NCI-H1930 (cell line): Measurements from ENCODE around the gene NKD1.

Source experiments
- DNase-seq, 2 experiments: peaks; one replicate each; lab custom pipeline; 2025; lab: John Stamatoyannopoulos, UW

The NKD1 gene

DNA sequence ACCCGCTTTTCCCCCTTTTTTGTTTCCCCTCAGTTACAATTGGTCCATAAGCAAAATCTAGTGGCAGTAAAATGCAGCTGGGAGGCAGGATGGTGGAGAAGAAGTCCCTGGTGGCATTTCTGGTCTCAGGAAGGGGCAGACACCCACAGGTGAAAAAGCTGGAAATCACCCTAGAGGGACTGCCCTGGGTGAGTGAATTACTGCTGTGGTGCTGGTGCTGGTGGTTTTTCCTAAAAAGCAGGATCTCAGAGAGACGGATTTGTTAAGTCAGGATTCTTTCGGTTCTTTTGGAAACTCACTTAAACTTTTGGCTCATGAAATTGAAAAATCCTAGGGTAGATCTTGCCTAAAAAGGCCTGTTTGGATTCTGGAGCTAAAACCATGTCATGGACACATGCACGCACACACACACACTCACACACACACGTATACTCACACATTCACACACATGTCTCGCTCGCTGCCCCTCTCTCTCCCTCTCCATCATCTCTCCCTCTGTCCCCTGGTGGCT, 65.8 kb downstream of the NKD1 start:
- no peak for DNase-seq

DNA sequence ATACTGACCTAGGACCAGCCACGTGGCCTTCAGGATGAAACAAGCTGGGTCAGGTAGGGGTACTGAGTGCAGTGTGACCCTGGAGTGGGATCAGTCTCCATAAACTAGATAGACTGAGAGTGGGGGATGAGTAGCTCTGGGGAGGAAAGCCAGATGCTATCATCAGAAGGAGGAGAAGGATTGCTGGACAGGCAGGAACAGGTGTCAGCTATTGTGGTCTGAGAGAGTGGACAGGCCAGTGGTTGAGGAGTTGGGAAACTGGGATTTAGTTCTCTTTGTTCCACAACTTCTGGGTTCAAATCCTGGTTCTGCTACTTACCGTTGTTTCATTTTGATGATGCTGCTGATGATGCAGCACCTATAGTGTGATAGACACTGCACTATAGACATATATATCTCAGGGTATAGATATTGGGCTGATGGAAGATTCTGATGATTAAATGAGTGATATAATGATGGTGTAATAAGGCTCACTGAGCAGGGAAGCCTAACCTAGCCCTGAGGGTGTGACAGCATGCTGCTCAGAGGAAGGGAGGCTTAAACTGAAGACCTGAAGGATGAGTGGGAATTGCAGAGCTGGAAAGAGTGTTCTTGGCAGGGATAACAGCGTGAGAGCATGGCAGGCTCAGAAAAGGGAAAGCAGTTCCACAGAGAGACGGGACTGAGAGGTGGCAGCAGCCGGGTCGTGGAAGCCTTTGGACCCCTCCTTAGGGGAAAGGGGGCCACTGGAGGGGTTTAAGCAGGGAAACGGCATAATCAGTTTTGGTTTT, 66.9 kb downstream of the NKD1 start:
- no peak for DNase-seq

DNA sequence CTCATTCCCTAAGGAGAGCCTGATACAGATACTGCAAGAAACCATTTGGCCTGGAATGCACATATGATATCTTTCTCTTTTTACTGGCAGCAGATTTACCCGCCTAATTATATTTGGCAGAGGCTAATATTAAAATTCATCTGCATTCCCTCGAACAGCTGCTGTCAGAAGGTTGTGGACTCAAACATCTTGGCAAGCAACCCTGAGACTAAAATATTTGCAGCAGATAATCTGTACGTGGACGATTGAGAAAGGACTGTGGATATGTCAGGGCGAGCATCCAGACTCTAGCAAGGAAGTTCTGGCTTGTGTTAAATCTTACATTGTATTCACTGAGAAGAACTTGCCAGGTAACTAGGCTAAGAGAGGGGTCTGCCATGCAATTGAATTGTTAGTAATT, 67.7 kb downstream of the NKD1 start:
- no peak for DNase-seq

DNA sequence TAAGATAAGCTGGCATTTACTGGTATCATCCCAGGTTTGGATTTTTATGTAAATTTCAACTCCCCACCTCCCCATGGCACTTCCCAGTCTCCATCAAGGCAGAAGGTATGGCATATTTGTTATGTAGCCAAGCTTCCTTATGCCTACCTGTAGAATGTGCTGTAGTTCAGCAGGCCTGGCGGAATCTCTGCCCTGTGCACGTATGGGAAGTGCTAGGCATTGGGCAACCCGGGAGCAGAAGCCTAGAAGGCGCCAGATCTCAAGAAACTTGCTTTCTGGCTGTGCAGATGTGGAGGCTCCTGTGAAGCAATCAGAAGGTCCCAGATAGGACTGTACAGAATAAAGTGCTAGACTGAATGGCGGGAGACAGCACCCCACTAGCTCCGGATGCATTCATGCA, 68.2 kb downstream of the NKD1 start:
- no peak for DNase-seq

DNA sequence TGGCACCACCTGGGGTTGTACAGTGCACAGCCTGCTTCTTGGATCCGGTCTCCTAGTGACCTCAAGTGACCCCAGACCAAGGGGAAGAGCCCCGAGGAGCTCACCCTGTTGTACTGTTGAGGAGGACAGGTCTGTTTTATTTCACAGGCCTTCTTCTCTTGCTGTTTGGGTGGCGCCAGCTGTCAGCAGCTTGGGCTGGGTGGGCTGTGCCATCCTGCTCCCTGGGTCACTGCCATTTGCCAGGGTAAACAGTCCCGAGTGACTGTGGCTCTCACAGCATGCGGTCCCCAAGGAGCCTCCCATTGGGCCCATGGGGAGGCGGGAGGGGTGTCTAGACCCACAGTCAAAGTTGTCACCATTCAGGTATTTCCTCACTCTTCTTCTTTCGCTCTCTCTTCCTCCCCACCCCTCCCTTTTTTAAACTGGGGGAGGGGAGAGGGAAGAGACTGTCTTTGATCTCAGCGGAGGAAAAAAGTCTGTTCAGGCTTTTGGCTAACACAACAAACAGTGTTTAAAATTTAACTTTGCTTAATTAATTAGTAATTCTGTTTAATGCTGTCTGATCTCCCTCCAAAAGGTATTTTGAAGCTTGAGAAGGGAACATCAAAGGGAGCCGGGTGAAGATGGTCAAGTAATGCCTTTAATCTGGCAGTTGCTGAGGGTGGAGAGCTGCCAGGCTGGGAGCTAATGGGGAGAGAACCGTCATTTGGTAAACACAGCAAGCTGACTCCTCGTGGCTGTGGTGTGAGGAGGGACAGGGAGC, 68.9 kb downstream of the NKD1 start:
- no peak for DNase-seq

DNA sequence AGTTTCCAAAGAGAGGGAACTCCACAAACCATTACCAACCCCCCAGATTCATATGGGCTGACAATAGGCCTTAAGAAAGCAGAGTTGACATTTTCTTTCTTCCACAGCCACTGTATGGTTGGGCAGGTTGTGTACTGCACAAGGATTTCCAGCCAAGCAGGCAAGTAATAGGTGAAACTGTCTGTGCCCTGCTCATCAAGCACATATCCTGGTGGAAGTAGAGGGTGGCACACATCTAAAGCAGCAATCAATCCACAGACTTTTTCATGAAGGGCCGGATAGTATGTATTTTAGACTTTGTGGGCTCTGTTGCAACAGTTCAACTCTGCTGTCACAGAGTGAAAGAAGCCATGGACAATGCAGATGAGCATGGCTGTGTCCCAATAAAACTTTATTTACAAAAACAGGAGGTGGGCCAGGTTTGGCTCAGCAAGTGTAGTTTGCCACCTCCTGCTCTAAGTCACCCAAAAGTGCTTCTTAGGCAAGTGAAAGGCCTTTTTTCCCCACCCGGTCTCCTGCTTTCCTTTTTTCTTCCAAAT, 69.5 kb downstream of the NKD1 start:
- no peak for DNase-seq

DNA sequence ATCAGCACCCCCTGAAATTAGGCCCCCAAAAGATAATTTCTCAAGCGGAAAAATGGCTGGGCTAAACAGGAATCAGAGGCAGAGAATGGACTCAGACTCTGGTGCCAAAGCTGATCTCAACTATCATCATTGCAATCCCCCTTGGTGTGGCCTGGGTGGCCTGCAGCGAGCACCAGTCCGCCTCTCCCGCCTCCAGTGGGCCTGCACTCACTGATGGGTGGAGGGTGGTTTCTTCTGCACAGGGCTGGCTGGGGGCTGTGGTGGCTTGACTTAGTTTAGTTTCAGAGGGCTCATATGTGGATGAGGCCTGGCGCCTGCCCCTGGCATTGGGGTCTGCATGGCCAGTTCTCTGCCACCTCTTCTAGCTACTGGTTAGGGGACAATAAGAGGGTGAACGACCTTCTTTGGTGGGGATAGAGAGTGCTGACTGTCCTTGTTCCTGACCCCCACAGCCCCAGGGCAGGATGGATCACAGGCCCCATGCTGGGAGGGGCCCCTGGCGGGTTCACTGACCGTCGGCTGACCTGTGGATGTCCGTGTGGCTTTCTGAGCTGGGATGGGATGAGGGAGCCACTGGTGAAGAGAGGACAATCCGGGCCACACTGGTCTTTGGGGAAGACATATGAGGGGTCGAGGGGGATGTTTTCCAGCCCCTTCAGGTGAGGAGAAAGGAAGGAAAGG, 70.2 kb downstream of the NKD1 start:
- no peak for DNase-seq

DNA sequence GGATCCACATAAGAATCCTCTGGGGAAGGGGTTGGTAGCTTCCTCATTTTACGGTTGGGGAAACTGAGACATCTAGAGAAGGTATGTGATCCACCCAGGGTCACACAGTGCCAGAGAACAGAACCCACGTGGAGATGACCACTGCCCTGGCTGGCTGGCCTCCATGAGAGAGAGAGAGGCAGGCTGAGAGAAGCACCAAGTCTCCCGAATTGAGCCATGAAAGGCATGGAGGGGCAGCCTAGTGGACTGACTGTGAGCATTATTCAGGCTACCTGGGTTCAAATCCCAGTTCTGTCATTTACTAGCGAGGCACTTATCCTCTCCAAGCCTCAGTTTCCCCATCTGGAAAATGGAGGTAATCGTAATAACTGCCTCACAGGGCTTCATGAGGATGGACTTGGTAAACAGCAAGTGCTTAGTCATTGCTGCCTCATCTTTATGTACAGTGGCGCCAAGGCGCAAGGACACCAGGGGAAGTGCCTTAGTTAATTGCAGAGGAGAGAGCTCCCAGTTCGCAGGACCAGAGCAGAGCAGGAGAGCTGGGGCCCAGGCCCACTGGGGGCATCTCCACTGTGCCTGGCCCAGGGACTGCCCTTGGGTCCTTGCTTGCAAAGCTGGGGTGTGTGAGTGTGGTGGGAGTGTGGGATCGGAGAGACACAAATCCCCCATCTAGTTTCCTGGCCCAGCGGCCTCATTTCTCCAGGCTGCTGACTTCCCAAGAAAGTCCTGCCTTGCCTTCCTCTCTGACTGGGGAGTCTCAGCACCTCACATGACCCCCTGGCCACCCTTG, 71.7 kb downstream of the NKD1 start:
- no peak for DNase-seq

DNA sequence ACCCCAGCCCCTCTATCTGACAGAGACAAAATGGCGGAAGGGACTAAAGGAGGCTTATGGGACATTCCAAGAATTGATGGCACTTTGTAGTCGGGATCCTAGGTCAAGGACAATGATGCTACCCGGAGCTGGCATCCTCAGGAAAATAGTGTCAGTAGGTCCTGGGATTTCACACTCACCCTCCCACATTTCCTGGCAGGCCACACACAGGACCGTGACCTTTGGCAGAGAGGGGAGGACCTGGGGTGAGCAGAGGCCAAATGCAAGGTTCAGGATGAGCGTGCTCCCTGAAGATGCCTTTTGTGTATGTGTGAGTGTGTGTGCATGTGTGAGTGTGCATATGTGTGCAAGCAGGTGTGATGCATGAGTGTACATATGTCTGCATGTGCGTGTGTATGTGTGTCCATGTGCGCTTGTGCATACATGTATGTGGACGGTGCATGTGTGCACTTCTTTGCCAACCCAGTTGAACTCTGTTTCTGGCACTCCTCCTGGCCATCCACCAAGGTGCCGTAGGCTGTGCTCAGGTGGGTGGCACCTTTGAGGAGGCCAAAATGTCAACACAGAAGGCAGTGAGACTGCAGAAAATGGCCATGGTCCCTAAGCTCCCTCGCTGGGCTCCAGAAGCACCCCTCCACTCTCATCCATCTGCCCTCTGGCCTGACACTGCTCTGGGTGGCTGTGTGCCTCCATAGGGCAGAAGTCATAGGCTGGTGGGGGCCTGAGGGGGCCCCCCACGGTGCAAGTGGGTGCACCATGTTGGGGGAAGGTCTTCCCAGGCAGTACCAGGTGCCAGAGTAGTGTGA, 72.7 kb downstream of the NKD1 start:
- DNase-seq: no peak

DNA sequence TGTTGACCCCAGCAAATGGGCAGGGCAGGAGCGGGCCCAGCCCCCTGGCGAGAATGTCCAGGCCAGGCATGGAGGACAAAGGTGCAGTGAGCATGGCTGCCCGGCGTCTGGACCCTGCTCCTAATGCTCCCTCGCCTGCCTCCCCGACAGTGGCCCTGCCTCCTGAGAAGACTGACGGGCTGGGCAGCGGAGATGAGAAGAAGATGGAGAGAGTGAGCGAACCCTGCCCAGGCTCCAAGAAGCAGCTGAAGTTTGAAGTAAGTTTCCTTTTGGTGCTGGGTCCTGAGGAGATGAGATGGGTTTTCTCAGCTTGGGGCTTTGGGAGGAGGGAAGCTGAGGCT, 73.2 kb downstream of the NKD1 start:
- no peak for DNase-seq

DNA sequence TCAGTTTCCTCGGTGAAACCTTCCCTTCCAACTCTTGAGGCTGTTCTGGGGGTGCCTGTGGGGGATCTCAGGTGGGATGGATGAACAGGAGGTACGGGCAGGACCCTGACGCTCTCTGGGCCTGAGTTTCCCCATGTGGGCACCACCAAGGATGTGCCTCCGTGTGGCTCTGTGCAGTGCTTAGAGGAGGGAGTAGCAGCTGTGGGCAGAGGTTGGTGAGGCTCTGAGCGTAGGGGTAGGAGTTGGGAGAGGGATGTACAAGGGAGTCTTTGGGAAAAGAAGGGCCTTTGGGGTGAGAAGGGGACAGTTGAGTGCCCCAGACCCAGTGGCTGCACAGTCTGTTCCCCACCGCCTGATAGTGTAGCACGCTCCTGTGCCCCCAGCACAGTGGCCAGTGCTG, 73.8 kb downstream of the NKD1 start:
- no peak for DNase-seq

DNA sequence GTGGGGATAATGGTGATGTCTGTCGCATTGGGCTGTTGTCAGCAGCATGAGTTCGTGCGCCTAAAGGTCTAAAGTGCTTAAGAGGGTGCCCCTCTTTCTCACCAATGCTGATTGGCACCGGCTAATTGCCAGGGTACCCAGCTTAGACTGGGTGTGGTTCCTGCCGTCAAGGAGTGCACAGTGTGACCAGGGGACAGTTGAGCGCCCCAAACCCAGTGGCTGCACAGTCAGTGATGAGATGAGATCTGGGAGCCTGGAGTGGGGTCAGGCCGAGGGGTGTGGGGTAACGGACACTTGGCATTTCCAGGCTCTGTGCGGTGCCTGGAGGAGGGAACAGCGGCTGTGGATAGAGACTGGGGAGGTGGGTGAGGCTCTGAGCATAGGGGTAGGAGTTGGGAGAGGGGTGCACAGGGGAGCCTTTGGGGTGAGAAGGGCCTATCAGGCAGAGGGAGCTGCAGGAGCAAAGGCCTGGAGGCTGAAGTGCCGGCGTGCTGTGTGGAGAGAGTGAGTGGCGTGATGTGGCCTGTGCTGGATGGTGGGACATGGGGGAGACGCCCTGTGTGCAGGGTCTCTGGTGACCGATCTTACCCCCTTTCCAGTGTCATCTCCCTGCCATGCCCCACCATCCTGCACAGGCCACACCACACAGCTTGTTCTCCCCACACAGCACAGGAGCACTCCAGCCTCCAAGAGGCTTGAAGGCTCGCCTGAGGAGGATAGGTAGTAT, 74.6 kb downstream of the NKD1 start:
- DNase-seq: no peak

DNA sequence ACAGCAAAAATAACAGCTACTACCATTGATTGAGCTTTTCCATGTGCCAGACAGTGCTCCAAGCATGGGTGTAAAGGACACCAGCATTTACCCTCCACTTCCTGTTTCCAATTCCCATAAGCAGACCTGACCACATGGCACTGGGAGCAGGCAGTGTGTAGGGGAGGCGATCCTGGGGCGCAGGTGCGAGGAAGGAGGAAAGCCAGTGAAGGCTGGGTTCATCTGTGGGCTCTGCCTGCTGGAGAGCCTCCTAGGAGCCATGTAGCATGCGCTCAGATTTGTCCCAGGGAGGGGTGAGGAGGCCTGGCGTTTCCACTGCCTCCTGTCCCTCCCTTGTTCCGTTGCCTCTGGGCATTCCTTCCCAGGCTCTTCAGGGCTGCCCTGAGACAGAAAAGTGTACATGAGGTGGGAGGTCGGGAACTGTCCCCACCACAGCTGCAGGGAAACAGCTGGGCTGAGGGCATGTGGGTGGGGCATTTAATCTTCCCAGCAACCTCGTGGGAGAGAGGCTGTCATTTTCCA, 76.3 kb downstream of the NKD1 start:
- no peak for DNase-seq

DNA sequence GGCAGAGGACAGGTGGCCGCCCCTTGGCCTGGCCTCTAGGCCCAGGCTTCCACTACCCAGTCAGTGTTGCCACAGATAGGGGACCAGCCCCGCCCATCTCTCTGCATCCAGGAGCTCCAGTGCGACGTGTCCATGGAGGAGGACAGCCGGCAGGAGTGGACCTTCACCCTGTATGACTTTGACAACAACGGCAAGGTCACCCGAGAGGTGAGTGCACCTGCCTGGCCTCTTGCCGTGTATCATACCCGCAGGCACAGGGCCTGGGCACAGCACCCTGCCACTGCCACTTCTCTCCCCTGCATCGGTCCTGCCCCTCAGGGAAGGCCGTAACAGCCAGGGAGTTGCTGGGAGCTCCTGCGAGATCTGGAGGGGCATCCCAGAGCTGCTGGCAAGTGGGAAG, 77.2 kb downstream of the NKD1 start:
- no peak for DNase-seq

DNA sequence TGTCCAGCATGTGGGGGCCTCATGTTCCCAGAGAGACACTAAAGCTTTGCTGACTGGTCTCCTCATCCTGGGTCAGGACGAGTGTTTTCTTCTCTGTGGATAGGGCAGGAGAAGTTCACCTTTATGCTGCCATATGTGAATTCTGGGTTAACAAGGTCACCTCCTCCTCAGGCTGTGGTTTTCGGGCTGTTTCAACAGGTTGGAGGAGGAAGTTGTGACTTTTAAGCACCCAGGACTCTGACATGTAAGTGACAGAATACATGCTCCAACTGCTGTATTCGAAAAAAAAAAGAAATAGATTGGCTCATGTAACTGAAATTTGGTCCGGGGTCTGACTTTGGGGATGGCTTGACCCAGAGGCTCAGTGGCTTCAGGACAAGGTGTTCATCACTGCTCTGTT, 78.7 kb downstream of the NKD1 start:
- no peak for DNase-seq

DNA sequence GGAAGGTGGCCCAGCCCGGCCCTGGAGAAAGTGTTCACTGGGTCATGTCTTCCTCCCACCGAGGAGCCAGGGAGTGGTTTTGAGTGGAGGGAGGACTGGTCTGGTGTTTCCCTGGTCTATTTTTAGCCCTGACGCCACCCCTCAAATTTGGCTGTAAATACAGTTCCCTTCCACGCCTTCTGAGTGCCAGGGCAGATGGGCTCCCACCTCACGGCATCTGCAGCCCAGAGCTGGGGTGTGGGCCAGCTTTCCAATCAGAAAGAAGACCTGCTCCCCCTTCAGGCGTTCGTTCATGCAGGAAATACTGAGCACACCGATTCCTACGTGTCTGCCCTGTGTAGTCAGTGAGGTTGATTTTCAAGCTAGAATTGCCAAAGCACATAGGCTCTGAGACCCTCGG, 79.2 kb downstream of the NKD1 start:
- no peak for DNase-seq

DNA sequence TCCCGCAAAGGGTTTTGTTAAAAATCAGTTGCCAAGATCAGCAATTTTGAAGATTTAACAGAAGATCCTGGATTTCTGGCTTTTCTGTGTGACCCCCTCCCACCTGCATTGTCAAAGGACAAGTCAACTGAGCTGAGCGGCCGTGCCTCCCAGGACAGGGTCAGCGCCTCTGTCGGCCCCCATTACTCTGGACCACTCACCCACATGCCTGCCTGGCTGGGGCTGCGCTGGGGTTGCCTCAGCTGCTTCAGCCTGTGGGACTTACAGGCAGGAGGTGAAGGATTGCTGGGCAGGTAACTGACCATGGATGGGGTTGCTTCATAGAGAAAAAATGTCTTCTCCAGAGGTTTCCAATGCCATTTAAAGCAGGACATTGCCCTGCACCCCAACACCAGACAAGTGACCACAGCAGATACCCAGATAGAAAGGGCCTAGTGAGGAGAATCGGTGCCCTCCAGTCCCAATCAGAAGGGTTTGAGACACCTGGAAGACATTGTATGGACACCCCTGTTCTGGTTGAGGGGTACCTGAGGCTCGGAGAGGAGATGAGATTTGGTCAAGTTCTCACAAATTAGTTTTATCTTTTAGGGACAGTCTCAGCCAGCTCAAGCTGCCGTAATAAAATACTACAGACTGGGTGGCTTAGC, 80.1 kb downstream of the NKD1 start:
- DNase-seq: no peak

DNA sequence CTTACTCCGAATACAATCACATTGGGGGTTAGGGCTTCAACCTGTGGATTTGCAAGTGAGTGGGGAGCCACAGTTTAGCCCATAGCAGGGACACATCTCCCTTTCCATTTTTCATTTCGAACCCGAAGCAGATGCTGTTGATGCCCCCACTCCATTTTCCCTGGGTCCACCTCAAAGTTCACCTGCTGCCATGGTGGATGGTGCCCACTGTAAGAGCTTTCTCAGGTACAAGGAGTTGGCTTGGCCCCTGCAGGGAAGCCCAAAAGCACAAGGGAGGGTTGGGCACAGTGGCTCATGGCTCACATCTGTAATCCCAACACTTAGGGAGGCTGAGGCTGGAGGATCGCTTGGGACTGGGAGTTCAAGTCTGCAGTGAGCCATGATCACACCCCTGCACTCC, 81.1 kb downstream of the NKD1 start:
- no peak for DNase-seq

DNA sequence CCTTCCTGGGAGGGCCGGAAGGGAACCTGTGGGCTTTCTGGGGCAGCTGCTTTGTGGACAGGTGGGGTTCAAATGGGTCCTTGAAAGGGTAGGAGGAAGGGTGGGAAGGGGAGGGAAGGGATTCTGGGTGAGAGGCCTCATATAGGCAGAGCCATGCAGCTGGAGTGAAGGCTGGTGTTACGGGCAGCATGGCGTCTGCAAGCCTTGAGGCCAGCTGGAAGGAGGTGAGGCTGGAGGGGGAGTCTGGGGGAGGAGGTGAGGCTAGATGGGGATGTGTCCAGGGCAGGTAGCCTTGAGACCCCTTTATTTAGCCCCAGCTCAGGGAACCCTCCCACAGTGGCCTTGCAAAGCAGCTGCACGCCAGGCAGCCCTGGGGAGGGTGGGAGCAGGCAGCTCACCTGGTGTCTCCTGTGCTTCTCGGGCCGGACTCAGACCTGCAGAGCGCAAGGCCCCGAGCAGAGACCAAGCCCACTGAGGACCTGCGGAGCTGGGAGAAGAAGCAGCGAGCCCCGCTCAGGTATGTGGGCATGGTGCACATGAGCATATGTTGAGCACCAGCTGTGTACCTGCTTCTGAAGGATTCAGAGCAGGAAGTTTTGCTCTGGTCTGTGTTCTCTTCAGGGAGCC, 82.3 kb downstream of the NKD1 start:
- DNase-seq: no peak
